HepG2 (cell line): Measurements from ENCODE around the gene LRRN4CL. TPM values are rescaled to one million over a fixed set of nuclear protein-coding genes. Genes with fewer than 3 reads are reported as not detected.

Source experiments
- ATAC-seq: fragments of 200-7000 bp; cut with Tn5 transposase; 3 replicates; pipeline ENCODE4 v1.9.1; 2020; ENCODE audit warnings: mild to moderate bottlenecking, moderate library complexity
- BruUV-seq: library from RNA; stranded (reverse); fragments of 400-500 nt; replicated peaks from 2 replicates; lab custom pipeline; 2021; lab: Mats Ljungman, UMichigan
- CTCF ChIA-PET: fragments of 300-600 bp; formaldehyde crosslinking; extraction: SDS; loops from one replicate; lab custom pipeline; 2021; ENCODE audit warnings: low total read pairs, inconsistent platforms, low intra/inter-chr PET ratio; lab: Yijun Ruan, JAX
- POLR2A ChIA-PET: fragments of 350-600 bp; sonication (Branson Sonifier 250); formaldehyde crosslinking; loops from one replicate; lab custom pipeline; 2020; ENCODE audit warnings: antibody characterized with exemption, inconsistent platforms; lab: Yijun Ruan, JAX
- DNase-seq: peaks from one replicate; pipeline ENCODE4 v3.0.0-alpha.2; 2015; ENCODE audit warnings: low spot score
- FAIRE-seq: peaks from 3 replicates; lab custom pipeline; 2011; peaks lifted over from hg19 to GRCh38; lab: Jason Lieb, UNC
- H2AFZ ChIP-seq: one replicate; pipeline ENCODE4 v1.6.1; 2011; ENCODE audit warnings: low read length, inconsistent platforms
- H3K27ac ChIP-seq: fragments of 300-600 bp; 3 replicates; pipeline ENCODE4 v1.8.0; 2011; ENCODE audit warnings: mixed run types, mild to moderate bottlenecking, mixed read lengths, low read length, inconsistent platforms; ENCODE audit not compliant: insufficient read depth; ENCODE audit errors: extremely low read length
- H3K27me3 ChIP-seq, 2 experiments: fragments of 200-600 bp in 1 of 2; 2 replicates in 1 of 2; 3 replicates in 1 of 2; pipeline versions ENCODE4 v1.6.0 to v1.8.0; 2011; ENCODE audit warnings: low read length in 2 of 2, mild to moderate bottlenecking in 2 of 2, moderate library complexity in 2 of 2, inconsistent platforms in 1 of 2; ENCODE audit not compliant: insufficient read depth in 2 of 2, control insufficient read depth in 1 of 2
- H3K36me3 ChIP-seq, 2 experiments: fragments of 200-600 bp in 1 of 2; replicated peaks in 1 of 2; 2 replicates in 1 of 2; 3 replicates in 1 of 2; pipeline versions ENCODE4 v1.5.1 to v1.8.0; 2011; ENCODE audit warnings: low read length in 2 of 2, inconsistent platforms in 1 of 2; ENCODE audit not compliant: insufficient read depth in 2 of 2, control insufficient read depth in 1 of 2
- H3K4me1 ChIP-seq: 2 replicates; pipeline ENCODE4 v1.5.1; 2012; ENCODE audit warnings: low read length, inconsistent platforms; ENCODE audit not compliant: insufficient read depth
- H3K4me2 ChIP-seq: 2 replicates; pipeline ENCODE4 v1.6.0; 2011; ENCODE audit warnings: low read depth, low read length, inconsistent platforms
- H3K4me3 ChIP-seq, 3 experiments: fragments of 200-600 bp in 1 of 3; sonication (generic), shearing (Covaris generic) in 1 of 3; replicated peaks in 1 of 3; 2 replicates each; pipeline ENCODE4 v1.5.1; 2011 to 2016; ENCODE audit warnings: low read length in 3 of 3, inconsistent platforms in 2 of 3, low read depth in 2 of 3, mild to moderate bottlenecking in 2 of 3, control low read depth in 1 of 3, mixed read lengths in 1 of 3; ENCODE audit not compliant: insufficient read depth in 1 of 3
- H3K79me2 ChIP-seq: one replicate; pipeline ENCODE4 v1.6.1; 2011; ENCODE audit warnings: low read length, inconsistent platforms; ENCODE audit not compliant: insufficient read depth
- H3K9ac ChIP-seq: 2 replicates; pipeline ENCODE4 v1.6.0; 2011; ENCODE audit warnings: mild to moderate bottlenecking, low read depth, low read length, inconsistent platforms; ENCODE audit not compliant: insufficient read depth
- H3K9me3 ChIP-seq: 2 replicates; pipeline ENCODE4 v1.5.1; 2012; ENCODE audit warnings: mild to moderate bottlenecking, low read length
- H4K20me1 ChIP-seq: 2 replicates; pipeline ENCODE4 v1.6.0; 2011; ENCODE audit warnings: inconsistent platforms, mild to moderate bottlenecking, low read length, moderate library complexity; ENCODE audit not compliant: insufficient read depth
- CBX2 ChIP-seq, 2 experiments: fragments of 200-600 bp in 1 of 2; sonication (generic); formaldehyde crosslinking in 1 of 2; IDR thresholded peaks; 2 replicates each; pipeline versions ENCODE4 v1.7.0 to v1.8.1; 2018 to 2022; ENCODE audit warnings: low read depth in 2 of 2, low read length in 1 of 2, mild to moderate bottlenecking in 1 of 2, missing genetic modification reagents in 1 of 2
- GATA4 ChIP-seq: sonication (generic); IDR thresholded peaks from 2 replicates; pipeline ENCODE4 v1.6.1; 2016; ENCODE audit warnings: antibody characterized with exemption, low read depth, borderline replicate concordance
- GLI4 ChIP-seq: sonication (generic); formaldehyde crosslinking; IDR thresholded peaks from 2 replicates; pipeline ENCODE4 v1.5.1; 2020; ENCODE audit warnings: missing genetic modification reagents, mild to moderate bottlenecking, moderate library complexity, borderline replicate concordance
- HOXA9 ChIP-seq: sonication (generic); formaldehyde crosslinking; IDR thresholded peaks from 2 replicates; pipeline ENCODE4 v1.8.1; 2022; ENCODE audit warnings: missing genetic modification reagents, mild to moderate bottlenecking, moderate library complexity, borderline replicate concordance
- MAZ ChIP-seq, 2 experiments: sonication (generic) in 1 of 2; formaldehyde crosslinking in 1 of 2; IDR thresholded peaks; 2 replicates each; pipeline versions ENCODE4 v1.5.0 to v1.6.1; 2012 to 2020; ENCODE audit warnings: low read depth in 2 of 2, mild to moderate bottlenecking in 2 of 2, borderline replicate concordance in 1 of 2, improper control_type of control experiment in 1 of 2, low read length in 1 of 2, missing genetic modification reagents in 1 of 2, moderate library complexity in 1 of 2
- NFAT5 ChIP-seq: sonication (generic); formaldehyde crosslinking; IDR thresholded peaks from 2 replicates; pipeline ENCODE4 v1.4.0; 2020; ENCODE audit warnings: missing genetic modification reagents
- SOX5 ChIP-seq: IDR thresholded peaks from 2 replicates; pipeline ENCODE4 v1.6.1; 2016; ENCODE audit warnings: borderline replicate concordance
- YY1 ChIP-seq: IDR thresholded peaks from 2 replicates; pipeline ENCODE4 v1.6.1; 2011; ENCODE audit warnings: low read length, low read depth, moderate library complexity, mild to moderate bottlenecking; ENCODE audit not compliant: insufficient read depth, insufficient replicate concordance
- ZBTB7A ChIP-seq: sonication (generic); formaldehyde crosslinking; IDR thresholded peaks from 2 replicates; pipeline ENCODE4 v1.8.0; 2022; ENCODE audit warnings: mild to moderate bottlenecking, missing genetic modification reagents
- ZNF121 ChIP-seq: sonication (generic); formaldehyde crosslinking; IDR thresholded peaks from 2 replicates; pipeline ENCODE4 v1.5.0; 2020; ENCODE audit warnings: mild to moderate bottlenecking, missing genetic modification reagents
- ZNF136 ChIP-seq: sonication (generic); formaldehyde crosslinking; IDR thresholded peaks from 2 replicates; pipeline ENCODE4 v1.8.1; 2022; ENCODE audit warnings: low read depth, mild to moderate bottlenecking, moderate library complexity, missing genetic modification reagents
- ZNF224 ChIP-seq: sonication (generic); formaldehyde crosslinking; IDR thresholded peaks from 2 replicates; pipeline ENCODE4 v1.5.0; 2020; ENCODE audit warnings: mild to moderate bottlenecking, missing genetic modification reagents
- ZNF263 ChIP-seq: sonication (generic); formaldehyde crosslinking; IDR thresholded peaks from 2 replicates; pipeline ENCODE4 v1.4.0; 2020; ENCODE audit warnings: missing genetic modification reagents
- ZNF296 ChIP-seq: sonication (generic); formaldehyde crosslinking; conservative IDR thresholded peaks from 2 replicates; pipeline ENCODE4 v1.5.0; 2020; ENCODE audit warnings: mild to moderate bottlenecking, missing genetic modification reagents
- ZNF552 ChIP-seq: sonication (generic); formaldehyde crosslinking; IDR thresholded peaks from 2 replicates; pipeline ENCODE4 v1.9.0; 2022; ENCODE audit warnings: missing genetic modification reagents, mild to moderate bottlenecking, borderline replicate concordance
- ZNF777 ChIP-seq: sonication (generic); formaldehyde crosslinking; IDR thresholded peaks from 2 replicates; pipeline ENCODE4 v1.4.0; 2020; ENCODE audit warnings: missing genetic modification reagents
- ZNF883 ChIP-seq: sonication (generic); formaldehyde crosslinking; IDR thresholded peaks from 2 replicates; pipeline ENCODE4 v1.5.1; 2020; ENCODE audit warnings: mild to moderate bottlenecking, missing genetic modification reagents; ENCODE audit errors: not compliant biosample characterization
- WGBS: methylation state at CpG from one replicate; pipeline ENCODE4 v1.1.6; 2017; ENCODE audit warnings: low lambda C conversion rate; 5-methylcytosine and 5-hydroxymethylcytosine counted together
- in situ Hi-C: cut with HindIII; loops from 2 replicates; pipeline ENCODE4 v1.10.0; 2017; ENCODE audit warnings: low pct_unique_long_range_greater_than_20kb; ENCODE audit not compliant: extremely low pct_ligation_motif_present
- intact Hi-C: fragments of 100-400 bp; cut with micrococcal nuclease; formaldehyde crosslinking; loops from one replicate; pipeline ENCODE4 v1.10.0; 2022; ENCODE audit not compliant: unreplicated experiment
- polyA plus RNA-seq, 8 experiments: library from polyadenylated mRNA; depleted of rRNA in 3 of 8; stranded (reverse) in 7 of 8; unstranded in 1 of 8; fragments of >200 nt; fragmentation: Illumina TruSeq in 4 of 8; extraction: Trizol in 4 of 8; gene quantifications; 2 replicates each; pipeline versions ENCODE4 v1.2.1 to v1.2.3, GENCODE V29; 2011 to 2016; ENCODE audit warnings: low read depth in 4 of 8, missing spikeins in 1 of 8, mixed read lengths in 1 of 8; ENCODE audit not compliant: insufficient read depth in 1 of 8
- total RNA-seq, 5 experiments: library from RNA; depleted of rRNA; stranded (reverse); fragments of >200 nt; fragmentation: Illumina TruSeq; extraction: Trizol; gene quantifications; 2 replicates each; pipeline ENCODE4 v1.2.3, GENCODE V29; 2016; ENCODE audit warnings: low read depth in 1 of 5

LRRN4CL gene
- total and polyA plus RNA-seq, 2 of the 13 experiments (the other 11 are each of a cell fraction or from before 2014, with no cell fraction given), result 0.11 TPM; not detected in 1

DNA sequence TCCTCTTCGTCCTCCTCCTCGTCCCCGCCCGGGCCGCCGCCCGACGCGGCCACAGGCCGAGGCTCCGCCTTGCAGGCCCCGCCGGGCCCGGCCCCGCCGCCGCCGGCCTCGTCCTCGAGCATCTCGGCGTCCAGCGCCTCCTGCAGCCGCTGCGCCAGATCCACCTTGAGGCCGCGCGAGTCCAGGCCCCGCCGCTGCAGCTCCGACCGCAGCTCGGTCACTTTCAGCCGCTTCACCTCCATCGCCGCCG, 37.5 kb upstream of the LRRN4CL start:
- Histone ChIP-seq H4K20me1 (peaks cover 30% of the 10 kb centered on the region), H3K36me3 (peaks cover 2 to 29% of the 10 kb centered on the region in 2 experiments), H3K79me2 (peaks cover 68% of the 10 kb centered on the region), H3K4me2 (peak overlapping the region; percentile 85), H3K4me1 (peaks cover 49% of the 10 kb centered on the region), H3K4me3 (peak overlapping the region; percentile 85 to 94 (median 91)), H3K9me3 (no peaks in the 10 kb centered on the region), H3K27ac (peak overlapping the region; percentile 99), H2AFZ (no peak overlapping the region), H3K9ac (peak overlapping the region; percentile 95), H3K27me3 (peaks cover 0 to 3% of the 10 kb centered on the region in 2 experiments; a peak in 1 of 5 replicates)
- in situ Hi-C loops (no loop called here), intact Hi-C loops (loop anchor here (5.0 kb wide), 1 partner anchor 115 kb away; no protein-coding TSS in a partner anchor)
- DNase-seq (no peak), FAIRE-seq (no peak), ATAC-seq (no peak)
- no TSS peak for BruUV-seq
- ChIA-PET POLR2A (interaction anchor here (0.6 to 5.7 kb wide), 36 partner anchors 11 to 324 kb away, joined by 3 to 129 read pairs (median 10); partner anchors contain the start of genes AHNAK, B3GAT3, BSCL2 and C11orf98), CTCF (no interaction called here)
- WGBS, result under 1% methylated on average over 23 of the region's 37 CpGs
- no peak for TF ChIP-seq SOX5 (CRISPR knock-in tag)
- TF ChIP-seq MAZ (IDR thresholded peaks at IDR 0.05; ENCODE audit: borderline replicate concordance, low read depth, low read length), result 0 out of 2 replicates have a peak, but pooled peaks have one; percentile 56
- TF ChIP-seq MAZ (CRISPR knock-in tag; IDR thresholded peaks at IDR 0.05; ENCODE audit: low read depth), result no peak
- TF ChIP-seq CBX2 (IDR thresholded peaks at IDR 0.05; ENCODE audit: low read depth, low read length), result no peak
- TF ChIP-seq CBX2 (CRISPR knock-in tag; IDR thresholded peaks at IDR 0.05; ENCODE audit: low read depth), result no peak
- no peak for TF ChIP-seq HOXA9 (CRISPR knock-in tag)
- TF ChIP-seq GLI4 (CRISPR knock-in tag), result peak; percentile 25; the same call in 1 of the 2 replicates
- 0 out of 2 replicates have a peak, but pooled peaks have one; percentile 69 for TF ChIP-seq ZNF224 (CRISPR knock-in tag)
- TF ChIP-seq YY1, result peak; percentile 31
- peak; percentile 12 for TF ChIP-seq ZNF883 (CRISPR knock-in tag)
- no peak for TF ChIP-seq ZNF136 (CRISPR knock-in tag)
- 0 out of 2 replicates have a peak, but pooled peaks have one; percentile 2 for TF ChIP-seq ZNF121 (CRISPR knock-in tag)
- no peak for TF ChIP-seq NFAT5 (CRISPR knock-in tag)
- no peak for TF ChIP-seq GATA4
- TF ChIP-seq ZNF552 (CRISPR knock-in tag), result no peak
- TF ChIP-seq ZNF263, result peak; percentile 77; the same call in 1 of the 2 replicates
- 0 out of 2 replicates have a peak, but pooled peaks have one; percentile 12 for TF ChIP-seq ZNF296 (CRISPR knock-in tag)
- peak; percentile 41; the same call in 1 of the 2 replicates for TF ChIP-seq ZNF777
- 0 out of 2 replicates have a peak, but pooled peaks have one; percentile 12 for TF ChIP-seq ZBTB7A (CRISPR knock-in tag)
